ENCODE data around the gene GABRG3. TPM values are rescaled to one million over a fixed set of nuclear protein-coding genes. Genes with fewer than 3 reads are reported as not detected.

GABRG3 gene
- polyA plus RNA-seq, 2 of the 4 experiments (the other 2 are of a cell fraction): 0.08 to 0.18 TPM

- ChIA-PET POLR2A (no interaction called here), CTCF (interaction anchor here (0.9 kb wide), 1 partner anchor 14 kb away, joined by 3 read pairs; no protein-coding TSS in a partner anchor)
- no peak for DNase-seq (ENCODE audit: low read depth in 1 of 2, low spot score in 1 of 2)
- no peak for FAIRE-seq
- WGBS (ENCODE audit: missing lambda C conversion rate): 69% methylated on average over 3 of the region's 3 CpGs
- H3K4me3 ChIP-seq: no peak overlapping the region
- H3K9me3 ChIP-seq: 0 out of 3 replicates have a peak, but pooled peaks cover 3% of the 10 kb centered on the region
- H3K27ac ChIP-seq: no peak overlapping the region
- TF ChIP-seq ZNF302 (CRISPR knock-in tag; IDR thresholded peaks at IDR 0.05) (no peak), BHLHE40 (IDR thresholded peaks at IDR 0.05; ENCODE audit: low read depth, low read length) (no peak), GATA3 (IDR thresholded peaks at IDR 0.05; ENCODE audit: borderline replicate concordance) (no peak), RAD21 (conservative IDR thresholded peaks at IDR 0.05 in 1 of 2, IDR thresholded peaks at IDR 0.05 in 1 of 2) (no peak), CBX8 (IDR thresholded peaks at IDR 0.05) (no peak), POLR2AphosphoS2 (conservative IDR thresholded peaks at IDR 0.05; ENCODE audit: low read length) (no peak), NR3C1 (IDR thresholded peaks at IDR 0.05) (no peak), KDM1A (IDR thresholded peaks at IDR 0.05; ENCODE audit: low read depth) (no peak), HDAC2 (IDR thresholded peaks at IDR 0.05) (no peak), CEBPB (IDR thresholded peaks at IDR 0.05) (no peak), HES2 (IDR thresholded peaks at IDR 0.05) (no peak), MAZ (IDR thresholded peaks at IDR 0.05; ENCODE audit: borderline replicate concordance, low read depth, low read length) (no peak), RNF2 (IDR thresholded peaks at IDR 0.05; ENCODE audit: borderline replicate concordance, low read depth) (no peak), FOXS1 (CRISPR knock-in tag; IDR thresholded peaks at IDR 0.05) (no peak), MAFK (IDR thresholded peaks at IDR 0.05; ENCODE audit: partially characterized antibody) (no peak), RARB (CRISPR knock-in tag; IDR thresholded peaks at IDR 0.05) (no peak), FOSB (CRISPR knock-in tag; IDR thresholded peaks at IDR 0.05) (no peak), CHD2 (IDR thresholded peaks at IDR 0.05; ENCODE audit: low read length, partially characterized antibody) (no peak), PBX3 (IDR thresholded peaks at IDR 0.05) (no peak), TFCP2L1 (CRISPR knock-in tag; IDR thresholded peaks at IDR 0.05) (no peak)
- H3K4me1 ChIP-seq: no peaks in the 10 kb centered on the region
- ATAC-seq: no peak
- no peak overlapping the region for H3K4me2 ChIP-seq
These were observed 302.5 kb downstream of the GABRG3 start for GRCh38 chr15:27273506-27273905.

- H3K4me2 ChIP-seq: no peak overlapping the region
- TF ChIP-seq EHF (CRISPR knock-in tag; IDR thresholded peaks at IDR 0.05): no peak
- TF ChIP-seq NFE2L2 (conservative IDR thresholded peaks at IDR 0.05; ENCODE audit: low read length): no peak
- TF ChIP-seq EHMT2 (IDR thresholded peaks at IDR 0.05; ENCODE audit: low read depth): no peak
- 33% methylated on average over 3 of the region's 3 CpGs for WGBS (ENCODE audit: missing lambda C conversion rate)
- H3K4me1 ChIP-seq: no peaks in the 10 kb centered on the region
- H3K9me3 ChIP-seq: 0 out of 3 replicates have a peak, but pooled peaks cover 3% of the 10 kb centered on the region
- ATAC-seq: no peak
- ChIA-PET CTCF (no interaction called here), POLR2A (no interaction called here)
- no peak for DNase-seq (ENCODE audit: low read depth in 1 of 2, low spot score in 1 of 2)
- FAIRE-seq: no peak
- H3K4me3 ChIP-seq: no peak overlapping the region
- no peak overlapping the region for H3K27ac ChIP-seq
These were observed 307.8 kb downstream of the GABRG3 start for GRCh38 chr15:27278761-27279160.

- 13% methylated on average over 3 of the region's 3 CpGs for WGBS (ENCODE audit: missing lambda C conversion rate)
- TF ChIP-seq EP300 (IDR thresholded peaks at IDR 0.05) (no peak), ZC3H11A (IDR thresholded peaks at IDR 0.05) (no peak), CBX8 (IDR thresholded peaks at IDR 0.05) (no peak), ESRRA (IDR thresholded peaks at IDR 0.05; ENCODE audit: borderline replicate concordance, low read length) (no peak), FOXS1 (CRISPR knock-in tag; IDR thresholded peaks at IDR 0.05) (no peak), SMC3 (IDR thresholded peaks at IDR 0.05) (no peak), NR3C1 (IDR thresholded peaks at IDR 0.05) (no peak), KDM5A (IDR thresholded peaks at IDR 0.05) (no peak), RCOR1 (IDR thresholded peaks at IDR 0.05; ENCODE audit: low read depth, low read length) (no peak), HOXA7 (CRISPR knock-in tag; IDR thresholded peaks at IDR 0.05) (no peak), EHF (CRISPR knock-in tag; IDR thresholded peaks at IDR 0.05) (no peak)
- CTCF ChIA-PET: interaction anchor here (0.7 kb wide), 1 partner anchor 1664 kb away, joined by 4 read pairs; no protein-coding TSS in a partner anchor
- ATAC-seq (no peak), DNase-seq (ENCODE audit: low read depth in 1 of 2, low spot score in 1 of 2) (no peak), FAIRE-seq (peak; percentile 7)
- Histone ChIP-seq H3K9me3 (no peaks in the 10 kb centered on the region), H3K4me1 (no peaks in the 10 kb centered on the region), H3K4me2 (no peak overlapping the region), H3K4me3 (no peak overlapping the region), H3K27ac (no peak overlapping the region)
- POLR2A ChIA-PET: no interaction called here
These were observed 321.7 kb downstream of the GABRG3 start for GRCh38 chr15:27292641-27293040.
